Neural cell (in vitro differentiated cells): ENCODE results near the gene STRIP1.

Source experiments
- EP300 ChIP-seq: fragments of 450-650 bp; conservative IDR thresholded peaks from 2 replicates; pipeline ENCODE4 v1.6.1; 2014; ENCODE audit warnings: antibody characterized with exemption, mild to moderate bottlenecking, moderate library complexity; ENCODE audit not compliant: poor library complexity, severe bottlenecking
- EZH2 ChIP-seq: fragments of 200-600, 300-800 bp; shearing (Covaris generic), sonication (generic); IDR thresholded peaks from 2 replicates; pipeline ENCODE4 v1.6.1; 2014; ENCODE audit warnings: antibody characterized with exemption, low read length, borderline replicate concordance, mild to moderate bottlenecking; ENCODE audit not compliant: insufficient read depth, poor library complexity, severe bottlenecking
- POLR2AphosphoS5 ChIP-seq: IDR thresholded peaks from 2 replicates; pipeline ENCODE4 v1.6.1; 2012
- RAD21 ChIP-seq: fragments of 450-650 bp; conservative IDR thresholded peaks from 2 replicates; pipeline ENCODE4 v1.6.1; 2014; ENCODE audit warnings: antibody characterized with exemption, mild to moderate bottlenecking, moderate library complexity
- SMC3 ChIP-seq: fragments of 450-650 bp; conservative IDR thresholded peaks from 2 replicates; pipeline ENCODE4 v1.6.1; 2014; ENCODE audit warnings: antibody characterized with exemption, mild to moderate bottlenecking, moderate library complexity; ENCODE audit not compliant: poor library complexity
- TF ChIP-seq, protein P1 (sequence below): fragments of 450-650 bp; IDR thresholded peaks from 2 replicates; pipeline ENCODE4 v1.5.1; 2014; ENCODE audit warnings: antibody characterized with exemption, mild to moderate bottlenecking, moderate library complexity; ENCODE audit not compliant: poor library complexity, severe bottlenecking
- TF ChIP-seq, protein P2 (sequence below): IDR thresholded peaks from 2 replicates; pipeline ENCODE4 v1.6.1; 2012; ENCODE audit warnings: borderline replicate concordance

DNA sequence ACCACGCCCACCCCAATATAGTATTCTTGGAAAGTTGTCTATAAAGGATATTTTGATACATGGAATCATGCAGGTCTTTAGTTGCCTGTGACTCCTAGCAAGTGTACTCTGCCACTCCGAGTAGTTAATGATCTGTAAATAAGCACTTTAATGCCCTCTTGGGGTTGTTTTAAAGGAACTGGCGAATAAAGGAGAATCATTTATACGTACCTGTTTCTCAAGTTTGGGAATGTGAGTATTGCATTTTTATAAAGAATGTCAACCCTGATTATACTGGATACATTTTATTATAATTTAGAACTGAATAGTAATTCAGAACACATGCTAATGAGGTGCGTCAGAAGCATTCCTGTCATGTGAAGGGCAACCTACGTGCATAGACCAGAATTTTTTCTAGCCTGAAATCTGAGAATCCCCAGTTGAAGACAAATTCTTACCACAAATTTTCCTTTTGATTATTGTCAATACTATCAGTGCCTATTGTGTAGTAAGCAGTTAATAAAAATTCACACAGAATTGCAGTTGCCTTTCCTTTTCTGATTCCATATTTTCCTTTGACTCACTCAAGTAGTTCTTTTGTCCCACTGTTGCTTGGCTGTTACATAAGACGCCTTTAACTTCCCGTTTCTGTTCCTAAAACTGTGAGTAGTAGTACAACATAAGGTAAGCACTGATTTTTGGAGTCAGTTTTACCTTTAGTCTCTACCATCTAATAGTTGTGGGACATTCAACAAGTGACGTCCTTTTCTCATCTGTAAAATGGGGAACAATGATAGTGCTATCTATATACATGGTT is 44.7 kb upstream of the STRIP1 start:
- TF ChIP-seq, protein P1, sequence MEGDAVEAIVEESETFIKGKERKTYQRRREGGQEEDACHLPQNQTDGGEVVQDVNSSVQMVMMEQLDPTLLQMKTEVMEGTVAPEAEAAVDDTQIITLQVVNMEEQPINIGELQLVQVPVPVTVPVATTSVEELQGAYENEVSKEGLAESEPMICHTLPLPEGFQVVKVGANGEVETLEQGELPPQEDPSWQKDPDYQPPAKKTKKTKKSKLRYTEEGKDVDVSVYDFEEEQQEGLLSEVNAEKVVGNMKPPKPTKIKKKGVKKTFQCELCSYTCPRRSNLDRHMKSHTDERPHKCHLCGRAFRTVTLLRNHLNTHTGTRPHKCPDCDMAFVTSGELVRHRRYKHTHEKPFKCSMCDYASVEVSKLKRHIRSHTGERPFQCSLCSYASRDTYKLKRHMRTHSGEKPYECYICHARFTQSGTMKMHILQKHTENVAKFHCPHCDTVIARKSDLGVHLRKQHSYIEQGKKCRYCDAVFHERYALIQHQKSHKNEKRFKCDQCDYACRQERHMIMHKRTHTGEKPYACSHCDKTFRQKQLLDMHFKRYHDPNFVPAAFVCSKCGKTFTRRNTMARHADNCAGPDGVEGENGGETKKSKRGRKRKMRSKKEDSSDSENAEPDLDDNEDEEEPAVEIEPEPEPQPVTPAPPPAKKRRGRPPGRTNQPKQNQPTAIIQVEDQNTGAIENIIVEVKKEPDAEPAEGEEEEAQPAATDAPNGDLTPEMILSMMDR: no peak
- no peak for TF ChIP-seq EZH2
- TF ChIP-seq POLR2AphosphoS5: no peak
- no peak for TF ChIP-seq RAD21
- no peak for TF ChIP-seq SMC3
- TF ChIP-seq EP300: no peak
- TF ChIP-seq, protein P2, sequence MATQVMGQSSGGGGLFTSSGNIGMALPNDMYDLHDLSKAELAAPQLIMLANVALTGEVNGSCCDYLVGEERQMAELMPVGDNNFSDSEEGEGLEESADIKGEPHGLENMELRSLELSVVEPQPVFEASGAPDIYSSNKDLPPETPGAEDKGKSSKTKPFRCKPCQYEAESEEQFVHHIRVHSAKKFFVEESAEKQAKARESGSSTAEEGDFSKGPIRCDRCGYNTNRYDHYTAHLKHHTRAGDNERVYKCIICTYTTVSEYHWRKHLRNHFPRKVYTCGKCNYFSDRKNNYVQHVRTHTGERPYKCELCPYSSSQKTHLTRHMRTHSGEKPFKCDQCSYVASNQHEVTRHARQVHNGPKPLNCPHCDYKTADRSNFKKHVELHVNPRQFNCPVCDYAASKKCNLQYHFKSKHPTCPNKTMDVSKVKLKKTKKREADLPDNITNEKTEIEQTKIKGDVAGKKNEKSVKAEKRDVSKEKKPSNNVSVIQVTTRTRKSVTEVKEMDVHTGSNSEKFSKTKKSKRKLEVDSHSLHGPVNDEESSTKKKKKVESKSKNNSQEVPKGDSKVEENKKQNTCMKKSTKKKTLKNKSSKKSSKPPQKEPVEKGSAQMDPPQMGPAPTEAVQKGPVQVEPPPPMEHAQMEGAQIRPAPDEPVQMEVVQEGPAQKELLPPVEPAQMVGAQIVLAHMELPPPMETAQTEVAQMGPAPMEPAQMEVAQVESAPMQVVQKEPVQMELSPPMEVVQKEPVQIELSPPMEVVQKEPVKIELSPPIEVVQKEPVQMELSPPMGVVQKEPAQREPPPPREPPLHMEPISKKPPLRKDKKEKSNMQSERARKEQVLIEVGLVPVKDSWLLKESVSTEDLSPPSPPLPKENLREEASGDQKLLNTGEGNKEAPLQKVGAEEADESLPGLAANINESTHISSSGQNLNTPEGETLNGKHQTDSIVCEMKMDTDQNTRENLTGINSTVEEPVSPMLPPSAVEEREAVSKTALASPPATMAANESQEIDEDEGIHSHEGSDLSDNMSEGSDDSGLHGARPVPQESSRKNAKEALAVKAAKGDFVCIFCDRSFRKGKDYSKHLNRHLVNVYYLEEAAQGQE: no peak
